ENCODE measurements around the gene PSMC2. TPM values are rescaled to one million over a fixed set of nuclear protein-coding genes. Genes with fewer than 3 reads are reported as not detected.

PSMC2 gene
- polyA plus RNA-seq, 1 donor from 2014 or later = 192 TPM

- no peaks in the 10 kb centered on the region for H3K9me3 ChIP-seq (ENCODE audit: low read length)
- H3K4me2 ChIP-seq (ENCODE audit: low read length) = no peak overlapping the region
- H3K4me3 ChIP-seq (ENCODE audit: low read length) = no peak overlapping the region
- no peak overlapping the region for H3K9ac ChIP-seq (ENCODE audit: low read length)
- H3K27me3 ChIP-seq (ENCODE audit: insufficient read depth, low read depth, low read length) = no peaks in the 10 kb centered on the region
- no peak for TF ChIP-seq CTCF (IDR thresholded peaks at IDR 0.05; ENCODE audit: poor library complexity, severe bottlenecking)
- no peak for TF ChIP-seq REST (IDR thresholded peaks at IDR 0.05; ENCODE audit: borderline replicate concordance)
- no peak for TF ChIP-seq POLR2AphosphoS5 (IDR thresholded peaks at IDR 0.05)
- no peak for TF ChIP-seq RAD21 (conservative IDR thresholded peaks at IDR 0.05)
- no peak for TF ChIP-seq SMC3 (conservative IDR thresholded peaks at IDR 0.05; ENCODE audit: poor library complexity)
- TF ChIP-seq EP300 (conservative IDR thresholded peaks at IDR 0.05; ENCODE audit: poor library complexity, severe bottlenecking) = no peak
- no peaks in the 10 kb centered on the region for H3K79me2 ChIP-seq (replicated peaks; ENCODE audit: insufficient read depth, low read length)
- H3K27ac ChIP-seq (ENCODE audit: low read length) = no peak overlapping the region
- H3K36me3 ChIP-seq (ENCODE audit: insufficient read depth, low read length) = peaks cover 23% of the 10 kb centered on the region
- no peaks in the 10 kb centered on the region for H3K9me2 ChIP-seq (ENCODE audit: insufficient read depth, low read length)
- no peaks in the 10 kb centered on the region for H3F3A ChIP-seq (ENCODE audit: insufficient read depth, low read length, poor library complexity, severe bottlenecking)
- H2AFZ ChIP-seq (ENCODE audit: low read depth, low read length) = no peak overlapping the region
- no peaks in the 10 kb centered on the region for H4K20me1 ChIP-seq (ENCODE audit: insufficient read depth)
These were observed 31.0 kb upstream of the PSMC2 start for GRCh38 chr7:103316380-103316941.

GRCh38 chr7:103317009-103317408 is 30.4 kb upstream of the PSMC2 start:
- peaks cover 19% of the 10 kb centered on the region for H3K36me3 ChIP-seq (ENCODE audit: insufficient read depth, low read length)
- TF ChIP-seq MXI1 (conservative IDR thresholded peaks at IDR 0.05; ENCODE audit: poor library complexity, severe bottlenecking) = no peak
- no peak for TF ChIP-seq TAF1 (IDR thresholded peaks at IDR 0.05; ENCODE audit: low read depth)
- TF ChIP-seq EP300 (conservative IDR thresholded peaks at IDR 0.05; ENCODE audit: poor library complexity, severe bottlenecking) = no peak
- no peak for TF ChIP-seq SMC3 (conservative IDR thresholded peaks at IDR 0.05; ENCODE audit: poor library complexity)
- TF ChIP-seq CTCF (IDR thresholded peaks at IDR 0.05; ENCODE audit: poor library complexity, severe bottlenecking) = no peak
- TF ChIP-seq EZH2 (IDR thresholded peaks at IDR 0.05; ENCODE audit: borderline replicate concordance, insufficient read depth, low read length, poor library complexity, severe bottlenecking) = no peak
- no peak for TF ChIP-seq REST (IDR thresholded peaks at IDR 0.05; ENCODE audit: borderline replicate concordance)
- no peak for TF ChIP-seq RAD21 (conservative IDR thresholded peaks at IDR 0.05)
- no peak for TF ChIP-seq POLR2AphosphoS5 (IDR thresholded peaks at IDR 0.05)
- no peak overlapping the region for H2AFZ ChIP-seq (ENCODE audit: low read depth, low read length)
- H3K4me3 ChIP-seq (ENCODE audit: low read length) = no peak overlapping the region
- H3K79me2 ChIP-seq (replicated peaks; ENCODE audit: insufficient read depth, low read length) = no peaks in the 10 kb centered on the region
- no peaks in the 10 kb centered on the region for H3K9me3 ChIP-seq (ENCODE audit: low read length)
- H3K4me2 ChIP-seq (ENCODE audit: low read length) = no peak overlapping the region
- H3K27me3 ChIP-seq (ENCODE audit: insufficient read depth, low read depth, low read length) = no peaks in the 10 kb centered on the region
- H3K27ac ChIP-seq (ENCODE audit: low read length) = no peak overlapping the region
- no peaks in the 10 kb centered on the region for H3F3A ChIP-seq (ENCODE audit: insufficient read depth, low read length, poor library complexity, severe bottlenecking)
- no peak overlapping the region for H3K9ac ChIP-seq (ENCODE audit: low read length)
- H3K9me2 ChIP-seq (ENCODE audit: insufficient read depth, low read length) = no peaks in the 10 kb centered on the region
- no peaks in the 10 kb centered on the region for H4K20me1 ChIP-seq (ENCODE audit: insufficient read depth)

Measured in neural cell (in vitro differentiated cells).